Stimulated activated CD4-positive, alpha-beta T cell treated with anti-CD3 and anti-CD28 coated beads, Interleukin-2, amount 100 ng/mL, for 24 hours (primary cell): ENCODE results near the gene DNTT.
A peak's percentile ranks its signal among the peaks of the same experiment; 100 is the strongest.

Source experiments
- DNase-seq, 2 donors: peaks; one replicate each; pipeline ENCODE4 v3.0.0-alpha.2; 2020

The DNTT gene

GRCh38 chr10:96311180-96311715 lies 7.0 kb downstream of the DNTT start:
- DNase-seq, result no peak

- DNase-seq, result no peak
Measured at GRCh38 chr10:96313344-96313743, 9.1 kb downstream of the DNTT start.

GRCh38 chr10:96317067-96317833 lies 13.0 kb downstream of the DNTT start:
- DNase-seq, result no peak

- no peak for DNase-seq
Measured at GRCh38 chr10:96319754-96320474, 15.7 kb downstream of the DNTT start.

- DNase-seq, result no peak
Measured at GRCh38 chr10:96321822-96322221, 17.6 kb downstream of the DNTT start.

GRCh38 chr10:96322275-96322674 lies 18.0 kb downstream of the DNTT start:
- DNase-seq, result no peak

- no peak for DNase-seq
Measured at GRCh38 chr10:96324447-96324846, 20.2 kb downstream of the DNTT start.

- DNase-seq, result no peak
Measured at GRCh38 chr10:96325719-96326373, 21.6 kb downstream of the DNTT start.

- no peak for DNase-seq
Measured at GRCh38 chr10:96327462-96327861, 23.2 kb downstream of the DNTT start.

- no peak for DNase-seq
Measured at GRCh38 chr10:96333101-96333500, 28.9 kb downstream of the DNTT start.

GRCh38 chr10:96334616-96335526 lies 30.6 kb downstream of the DNTT start:
- no peak for DNase-seq

- no peak for DNase-seq
Measured at GRCh38 chr10:96337106-96337505, 32.9 kb downstream of the DNTT start.

- no peak for DNase-seq
Measured at GRCh38 chr10:96338279-96338925, 34.2 kb downstream of the DNTT start.

GRCh38 chr10:96339383-96339782 lies 35.1 kb downstream of the DNTT start:
- no peak for DNase-seq

- peak; percentile 62 to 65 for DNase-seq
Measured at GRCh38 chr10:96339956-96340904, 36.0 kb downstream of the DNTT start.

GRCh38 chr10:96341219-96342182 lies 37.3 kb downstream of the DNTT start:
- no peak for DNase-seq

GRCh38 chr10:96342402-96342801 lies 38.2 kb downstream of the DNTT start:
- DNase-seq, result no peak

- no peak for DNase-seq
Measured at GRCh38 chr10:96344178-96344577, 39.9 kb downstream of the DNTT start.

GRCh38 chr10:96345222-96345621 lies 41.0 kb downstream of the DNTT start:
- no peak for DNase-seq

- no peak for DNase-seq
Measured at GRCh38 chr10:96346295-96346694, 42.1 kb downstream of the DNTT start.
